GM19395 (cell line): ENCODE results near the gene LXN.
"Not testable (repeated sequence)": the region's sequence is repeated elsewhere in the genome, so short reads cannot be mapped to it uniquely, and the experiment has no call there.

Experiments
- ATAC-seq: cut with Tn5 transposase; IDR thresholded peaks from one replicate; pipeline ENCODE4 v1.9.1; 2021; ENCODE audit warnings: mild to moderate bottlenecking, moderate library complexity; ENCODE audit not compliant: unreplicated experiment

LXN gene

GRCh38 chr3:158672215-158673176, at the start of gene LXN:
Gene LXN, minus strand, starts transcription at chr3:158672648. Its CDS starts 170 bp downstream, at chr3:158672478.
- peak; percentile 100 for ATAC-seq

DNA sequence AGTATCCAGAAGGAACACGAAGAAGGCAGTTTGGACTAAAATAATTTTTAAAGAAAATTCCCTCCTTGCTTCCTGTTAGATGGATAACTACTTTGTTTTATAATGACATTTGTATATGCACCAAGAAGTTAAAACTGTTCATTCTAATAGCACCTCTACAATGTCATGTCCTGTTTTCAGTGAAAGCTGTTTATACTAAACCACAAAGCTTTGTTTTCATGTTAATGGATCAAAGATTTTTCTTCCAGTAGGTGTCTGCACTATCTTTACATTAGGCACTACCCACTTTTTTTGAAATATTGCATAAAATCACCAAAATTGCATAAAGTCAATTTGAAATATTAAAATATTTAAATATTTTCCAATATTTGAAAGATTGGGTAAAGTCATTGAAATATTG, 49.7 kb upstream of the LXN start:
- no peak for ATAC-seq

DNA sequence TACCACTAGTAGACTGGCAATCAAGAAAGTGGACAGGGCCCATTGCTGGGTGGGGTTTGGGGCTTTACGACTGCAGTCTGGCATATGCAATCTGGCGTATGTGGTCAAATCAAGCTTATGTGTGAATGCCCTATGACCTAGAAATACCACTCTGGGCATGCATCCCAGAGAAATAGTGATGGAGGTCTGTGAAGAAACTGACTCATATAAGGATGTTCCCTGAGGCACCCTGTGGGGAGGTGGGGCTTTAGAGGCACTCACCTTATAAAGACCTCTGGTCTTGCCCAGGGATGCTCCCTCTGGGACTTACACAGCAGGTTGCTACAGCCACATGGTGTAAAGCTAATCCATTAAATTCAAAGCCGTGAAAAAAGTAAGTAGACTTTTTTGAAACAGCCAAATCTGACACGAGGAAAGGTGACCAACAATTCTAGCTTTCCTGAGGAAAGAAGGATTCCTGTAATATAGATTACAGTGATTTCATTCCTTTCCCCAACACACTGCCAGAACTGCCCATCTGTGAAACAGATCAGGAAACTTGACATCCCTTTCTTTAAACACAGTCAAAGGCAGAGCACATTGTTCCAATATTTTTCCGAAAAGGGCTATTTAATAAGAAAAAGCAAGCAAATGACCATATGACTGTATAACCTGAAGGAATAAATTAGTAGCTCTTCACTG, 46.2 kb upstream of the LXN start:
- no peak for ATAC-seq

GRCh38 chr3:158717576-158717975, 45.1 kb upstream of the LXN start:
- no peak for ATAC-seq

DNA sequence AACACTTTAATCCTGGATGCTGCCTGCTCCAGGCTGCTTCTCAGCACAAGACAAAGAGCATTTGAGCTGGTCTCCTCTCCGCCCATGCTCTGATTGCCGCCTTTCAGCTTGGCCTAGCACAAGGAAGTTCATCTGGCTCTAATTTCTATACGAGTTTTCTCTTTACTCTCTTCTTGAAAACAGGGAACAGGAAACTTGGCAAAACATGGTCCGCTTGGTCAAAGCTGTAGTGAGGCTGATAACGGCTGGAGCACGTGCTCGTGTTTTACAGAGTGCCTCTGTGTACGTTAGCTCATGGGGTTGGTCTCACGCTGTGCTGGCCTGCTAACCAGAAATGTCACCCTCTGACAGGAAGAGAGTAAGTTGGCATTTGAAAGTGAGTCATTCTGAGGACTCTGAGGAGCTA, 40.6 kb upstream of the LXN start:
- no peak for ATAC-seq

DNA sequence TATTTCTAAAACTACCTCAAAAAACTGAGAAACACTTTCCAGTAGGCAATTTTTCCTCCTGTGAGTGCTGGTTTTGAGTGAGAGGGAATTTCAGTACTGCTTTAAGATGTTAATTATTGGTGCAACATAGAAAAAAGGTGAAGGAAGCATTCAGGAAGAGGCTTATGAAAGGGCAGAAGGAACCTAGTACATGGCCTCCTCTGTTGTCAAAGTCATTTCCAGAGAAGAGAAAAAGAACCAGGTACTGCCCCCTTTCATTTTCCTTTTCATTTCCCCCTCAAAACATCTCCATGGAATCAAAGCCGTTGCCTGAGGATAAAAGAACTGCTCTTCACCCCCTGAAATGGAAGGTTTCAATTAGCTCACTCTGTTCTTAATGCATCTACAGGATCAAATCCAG, 40.0 kb upstream of the LXN start:
- peak; percentile 53 for ATAC-seq

DNA sequence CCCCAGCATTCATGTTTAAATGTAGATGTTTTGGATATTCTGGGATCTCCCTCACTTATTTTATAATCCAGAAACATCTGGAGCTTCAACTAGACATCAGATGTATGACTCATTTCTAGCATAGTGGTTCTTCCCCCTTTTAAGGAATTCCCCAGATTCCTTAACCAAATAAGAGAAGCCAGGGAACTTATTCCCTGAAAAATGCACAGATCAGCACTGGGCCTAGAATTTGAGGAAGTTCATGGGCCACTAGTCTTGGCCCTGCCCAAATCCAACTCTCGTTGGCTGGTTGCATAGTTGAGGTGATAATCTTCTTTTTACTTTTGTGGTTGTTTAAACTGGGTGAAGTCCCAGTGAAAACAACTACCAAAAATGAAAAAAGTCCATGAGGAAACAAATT, 39.4 kb upstream of the LXN start:
- no peak for ATAC-seq

GRCh38 chr3:158710601-158711000, 38.2 kb upstream of the LXN start:
- ATAC-seq: no peak

DNA sequence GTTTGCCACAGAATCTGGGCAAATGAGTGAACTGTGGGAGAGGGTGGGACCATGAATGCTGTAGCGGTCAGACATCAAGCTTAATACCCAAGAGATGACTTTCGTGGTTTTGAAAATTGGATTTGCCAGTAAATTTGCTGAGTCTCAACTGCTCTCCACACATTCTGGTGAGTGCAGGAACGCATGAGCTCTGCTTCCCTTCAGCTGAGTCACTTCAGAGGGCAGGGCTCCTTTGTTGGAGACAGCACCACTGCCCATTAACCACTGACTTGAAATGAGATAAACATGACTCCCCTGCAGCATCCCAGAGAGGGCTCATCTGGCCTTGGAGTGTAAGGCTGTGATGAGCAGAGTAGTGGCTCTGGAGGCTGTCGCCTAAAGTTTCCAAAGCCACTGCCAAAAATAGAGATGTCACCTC, 37.2 kb upstream of the LXN start:
- no peak for ATAC-seq

GRCh38 chr3:158703566-158703965, 31.1 kb upstream of the LXN start:
- no peak for ATAC-seq

DNA sequence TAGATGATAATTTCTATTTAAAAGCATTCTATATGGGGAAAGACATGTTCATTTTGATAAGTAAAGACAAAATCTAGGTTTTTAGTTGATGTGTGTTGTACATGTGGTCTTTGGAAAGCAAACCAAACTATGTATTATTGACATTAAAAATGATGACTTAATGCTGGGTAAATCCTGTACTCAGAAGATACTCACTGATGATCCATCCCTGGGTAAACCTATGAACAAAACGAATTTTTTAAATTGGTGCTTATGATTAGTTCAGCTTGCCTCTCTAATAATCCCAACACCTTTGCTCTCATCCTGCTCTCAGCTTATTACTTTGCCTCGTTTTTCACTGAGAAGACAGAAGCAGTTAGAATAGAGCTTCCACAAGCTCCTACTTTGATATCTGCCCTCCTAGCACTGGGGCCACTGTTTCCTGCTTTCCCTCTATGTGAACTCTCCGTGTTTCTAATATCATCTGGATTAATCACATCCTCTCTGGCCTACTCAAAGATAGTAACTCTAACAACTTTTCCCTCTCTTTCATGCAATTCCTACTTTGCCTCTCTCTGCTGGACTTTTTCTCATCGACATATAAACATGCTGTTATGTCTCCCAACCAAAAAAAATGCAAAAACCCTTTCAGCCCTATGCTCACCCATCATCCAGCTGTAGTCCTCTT, 30.5 kb upstream of the LXN start:
- ATAC-seq: no peak

GRCh38 chr3:158701420-158702065, 29.1 kb upstream of the LXN start:
- ATAC-seq: no peak

DNA sequence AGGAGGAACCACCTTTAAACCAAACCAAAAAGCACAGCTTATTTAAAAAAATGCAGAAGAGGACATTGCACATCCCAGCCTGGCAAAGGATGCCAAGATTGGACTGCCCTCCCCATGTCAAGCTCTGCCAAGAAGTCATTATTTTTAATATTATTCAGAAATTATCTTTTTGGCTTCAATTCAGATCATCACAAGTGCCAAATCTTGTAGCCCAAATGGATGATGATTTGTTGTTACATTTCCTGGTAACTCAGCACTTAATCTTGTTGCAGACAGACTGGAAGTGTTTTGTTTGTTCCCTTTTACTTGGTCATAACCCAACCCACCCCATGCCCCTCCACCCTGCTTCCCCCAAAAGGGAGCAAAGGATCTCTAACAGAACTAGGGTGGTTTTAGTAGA, 28.1 kb upstream of the LXN start:
- no peak for ATAC-seq

DNA sequence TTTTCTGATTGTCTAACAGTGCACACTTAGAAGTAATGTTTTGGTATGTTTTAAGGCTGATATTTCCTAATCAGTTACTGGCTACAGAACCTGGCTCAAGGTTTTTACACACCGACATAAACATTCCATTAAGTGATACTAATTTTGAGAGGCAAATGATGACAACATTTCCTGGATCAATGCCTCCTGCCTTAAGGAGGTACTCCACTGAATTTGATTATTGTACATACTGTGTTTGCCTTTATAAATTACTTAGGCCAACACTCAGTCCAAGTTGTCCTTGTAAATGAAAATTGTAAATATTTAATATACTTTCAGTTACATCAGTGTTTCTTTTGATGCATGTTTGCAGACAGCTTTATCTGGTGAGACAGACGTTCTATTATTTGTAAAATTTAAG, 24.2 kb upstream of the LXN start:
- no peak for ATAC-seq

GRCh38 chr3:158693866-158694456, 21.5 kb upstream of the LXN start:
- ATAC-seq: not testable (repeated sequence)

- no peak for ATAC-seq
Measured at GRCh38 chr3:158685159-158685558, 12.7 kb upstream of the LXN start.

GRCh38 chr3:158683230-158683962, 10.9 kb upstream of the LXN start:
- no peak for ATAC-seq

GRCh38 chr3:158680861-158681260, 8.4 kb upstream of the LXN start:
- no peak for ATAC-seq

- no peak for ATAC-seq
Measured at GRCh38 chr3:158679547-158680000, 7.1 kb upstream of the LXN start.

GRCh38 chr3:158678687-158679086, 6.2 kb upstream of the LXN start:
- ATAC-seq: no peak
